GM12801 (cell line): ENCODE data around the gene TADA2A.

Experiments
- CTCF ChIP-seq: IDR thresholded peaks from one replicate; pipeline ENCODE4 v1.5.1; 2011; ENCODE audit warnings: control low read depth; ENCODE audit not compliant: insufficient read length; ENCODE audit errors: extremely low read depth

Gene TADA2A

GRCh38 chr17:37527249-37527851 lies 120.7 kb downstream of the TADA2A start:
- TF ChIP-seq CTCF: no peak
